GM18907 (cell line): ENCODE measurements around the gene SAMD4A.

Experiments
- ATAC-seq: cut with Tn5 transposase; IDR thresholded peaks from one replicate; pipeline ENCODE4 v1.9.1; 2021; ENCODE audit warnings: mild to moderate bottlenecking, moderate library complexity; ENCODE audit not compliant: unreplicated experiment

Gene SAMD4A

GRCh38 chr14:54627540-54628363 is 60.8 kb downstream of the SAMD4A start:
- peak; percentile 66 for ATAC-seq

GRCh38 chr14:54629183-54629582 is 62.3 kb downstream of the SAMD4A start:
- ATAC-seq, result no peak

GRCh38 chr14:54629635-54630360 is 62.9 kb downstream of the SAMD4A start:
- ATAC-seq, result no peak

GRCh38 chr14:54631016-54631415 is 64.1 kb downstream of the SAMD4A start:
- no peak for ATAC-seq

GRCh38 chr14:54632452-54632851 is 65.5 kb downstream of the SAMD4A start:
- ATAC-seq, result no peak

GRCh38 chr14:54633076-54633475 is 66.1 kb downstream of the SAMD4A start:
- ATAC-seq, result no peak

GRCh38 chr14:54637270-54638134 is 70.6 kb downstream of the SAMD4A start:
- ATAC-seq, result no peak

- no peak for ATAC-seq
These were observed 71.2 kb downstream of the SAMD4A start for GRCh38 chr14:54638135-54638446.

- no peak for ATAC-seq
These were observed 72.7 kb downstream of the SAMD4A start for GRCh38 chr14:54639611-54640010.

GRCh38 chr14:54640506-54640905 is 73.6 kb downstream of the SAMD4A start:
- no peak for ATAC-seq

GRCh38 chr14:54642121-54642520 is 75.2 kb downstream of the SAMD4A start:
- no peak for ATAC-seq

- ATAC-seq, result no peak
These were observed 76.1 kb downstream of the SAMD4A start for GRCh38 chr14:54642801-54643695.

- no peak for ATAC-seq
These were observed 76.8 kb downstream of the SAMD4A start for GRCh38 chr14:54643696-54644176.

GRCh38 chr14:54645639-54646038 is 78.7 kb downstream of the SAMD4A start:
- no peak for ATAC-seq

GRCh38 chr14:54646626-54647025 is 79.7 kb downstream of the SAMD4A start:
- no peak for ATAC-seq

- ATAC-seq, result no peak
These were observed 80.5 kb downstream of the SAMD4A start for GRCh38 chr14:54647378-54647777.

GRCh38 chr14:54649056-54649455 is 82.1 kb downstream of the SAMD4A start:
- no peak for ATAC-seq

- no peak for ATAC-seq
These were observed 83.5 kb downstream of the SAMD4A start for GRCh38 chr14:54650331-54650958.

GRCh38 chr14:54650959-54651351 is 84.0 kb downstream of the SAMD4A start:
- ATAC-seq, result no peak

- no peak for ATAC-seq
These were observed 84.7 kb downstream of the SAMD4A start for GRCh38 chr14:54651649-54652048.
